ENCODE data around the gene CHMP2B. TPM values are rescaled to one million over a fixed set of nuclear protein-coding genes. Genes with fewer than 3 reads are reported as not detected.

The CHMP2B gene
- total RNA-seq, 1 donor: 51.4 TPM

GRCh38 chr3:87268646-87269211, 41.6 kb downstream of the CHMP2B start:
- no peak overlapping the region for H3K4me3 ChIP-seq (ENCODE audit: low read depth, low read length)
- TF ChIP-seq, protein P1, sequence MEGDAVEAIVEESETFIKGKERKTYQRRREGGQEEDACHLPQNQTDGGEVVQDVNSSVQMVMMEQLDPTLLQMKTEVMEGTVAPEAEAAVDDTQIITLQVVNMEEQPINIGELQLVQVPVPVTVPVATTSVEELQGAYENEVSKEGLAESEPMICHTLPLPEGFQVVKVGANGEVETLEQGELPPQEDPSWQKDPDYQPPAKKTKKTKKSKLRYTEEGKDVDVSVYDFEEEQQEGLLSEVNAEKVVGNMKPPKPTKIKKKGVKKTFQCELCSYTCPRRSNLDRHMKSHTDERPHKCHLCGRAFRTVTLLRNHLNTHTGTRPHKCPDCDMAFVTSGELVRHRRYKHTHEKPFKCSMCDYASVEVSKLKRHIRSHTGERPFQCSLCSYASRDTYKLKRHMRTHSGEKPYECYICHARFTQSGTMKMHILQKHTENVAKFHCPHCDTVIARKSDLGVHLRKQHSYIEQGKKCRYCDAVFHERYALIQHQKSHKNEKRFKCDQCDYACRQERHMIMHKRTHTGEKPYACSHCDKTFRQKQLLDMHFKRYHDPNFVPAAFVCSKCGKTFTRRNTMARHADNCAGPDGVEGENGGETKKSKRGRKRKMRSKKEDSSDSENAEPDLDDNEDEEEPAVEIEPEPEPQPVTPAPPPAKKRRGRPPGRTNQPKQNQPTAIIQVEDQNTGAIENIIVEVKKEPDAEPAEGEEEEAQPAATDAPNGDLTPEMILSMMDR (IDR thresholded peaks at IDR 0.05; ENCODE audit: insufficient read depth, low read depth, low read length): no peak
- DNase-seq (ENCODE audit: low read depth): no peak

GRCh38 chr3:87269723-87270122, 42.6 kb downstream of the CHMP2B start:
- no peak for DNase-seq (ENCODE audit: low read depth)
- TF ChIP-seq, protein P1 (IDR thresholded peaks at IDR 0.05; ENCODE audit: insufficient read depth, low read depth, low read length): no peak
- H3K4me3 ChIP-seq (ENCODE audit: low read depth, low read length): no peak overlapping the region

DNA sequence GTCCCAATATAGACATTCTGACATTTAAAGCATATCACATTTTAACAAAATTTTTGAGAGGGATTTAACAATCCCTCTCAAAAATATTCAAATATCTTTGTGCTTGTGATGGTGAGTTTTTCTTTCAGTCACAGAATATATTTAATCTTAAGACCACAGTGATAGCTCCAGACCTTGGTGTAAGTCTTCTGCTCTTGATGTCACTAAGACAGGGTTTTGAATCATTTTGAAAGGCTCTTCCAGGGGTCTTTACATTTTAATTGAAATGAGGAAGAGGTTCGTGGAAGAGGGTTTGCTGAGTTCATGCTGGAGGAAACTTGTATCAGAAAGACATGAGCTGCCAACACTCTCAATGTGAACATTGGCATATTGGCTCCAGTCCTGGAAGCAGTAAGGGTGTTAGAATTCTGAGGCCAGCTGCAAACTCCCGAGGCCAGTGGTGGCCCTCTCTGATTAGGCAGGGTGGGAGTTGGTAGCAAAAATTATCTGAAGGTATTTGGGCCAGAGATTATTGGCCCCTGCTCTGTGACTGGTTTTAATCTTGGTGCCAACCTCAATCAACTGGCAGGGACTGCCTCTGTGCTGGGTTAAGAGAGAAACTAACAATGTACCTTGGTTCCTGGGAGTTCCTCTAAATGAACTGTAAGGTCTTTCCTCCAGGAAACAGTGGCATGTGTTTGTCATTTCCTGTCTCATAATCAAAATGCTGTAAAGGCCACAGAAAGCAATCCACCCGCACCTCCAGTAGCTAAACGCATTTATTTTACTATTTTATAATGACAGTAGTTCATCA, 44.0 kb downstream of the CHMP2B start:
- H3K4me3 ChIP-seq (ENCODE audit: low read depth, low read length): no peak overlapping the region
- DNase-seq (ENCODE audit: low read depth): no peak
- TF ChIP-seq, protein P1 (IDR thresholded peaks at IDR 0.05; ENCODE audit: insufficient read depth, low read depth, low read length): no peak

DNA sequence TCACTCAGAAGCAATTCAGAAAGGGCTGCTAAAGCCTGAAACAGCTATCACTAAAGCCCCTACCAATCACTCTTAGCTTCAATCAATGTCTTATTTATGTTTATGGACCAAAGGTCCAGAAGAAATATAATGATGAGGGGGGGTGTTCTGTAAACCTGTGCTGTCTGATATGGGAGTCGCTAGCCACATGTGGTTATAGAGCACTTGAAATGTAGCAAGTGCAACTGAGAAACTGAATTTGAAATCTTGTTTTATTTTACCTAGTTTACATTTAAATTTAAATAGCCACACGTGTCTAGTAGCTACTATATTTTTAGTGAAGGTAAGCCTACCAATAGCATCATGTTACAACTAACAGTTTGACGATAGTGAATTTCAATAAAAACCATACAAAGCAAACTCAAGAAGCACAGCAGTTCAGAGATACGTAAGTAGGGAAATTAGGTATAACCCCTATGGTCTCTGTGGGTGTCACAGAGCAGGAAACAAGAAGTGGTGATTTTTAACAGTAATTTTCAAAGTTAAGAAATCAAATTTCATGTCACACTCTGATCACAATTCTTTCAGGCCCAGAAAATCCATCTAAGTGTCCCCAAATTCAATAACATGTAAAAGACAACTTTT, 45.7 kb downstream of the CHMP2B start:
- TF ChIP-seq, protein P1 (IDR thresholded peaks at IDR 0.05; ENCODE audit: insufficient read depth, low read depth, low read length): no peak
- no peak overlapping the region for H3K4me3 ChIP-seq (ENCODE audit: low read depth, low read length)
- no peak for DNase-seq (ENCODE audit: low read depth)

DNA sequence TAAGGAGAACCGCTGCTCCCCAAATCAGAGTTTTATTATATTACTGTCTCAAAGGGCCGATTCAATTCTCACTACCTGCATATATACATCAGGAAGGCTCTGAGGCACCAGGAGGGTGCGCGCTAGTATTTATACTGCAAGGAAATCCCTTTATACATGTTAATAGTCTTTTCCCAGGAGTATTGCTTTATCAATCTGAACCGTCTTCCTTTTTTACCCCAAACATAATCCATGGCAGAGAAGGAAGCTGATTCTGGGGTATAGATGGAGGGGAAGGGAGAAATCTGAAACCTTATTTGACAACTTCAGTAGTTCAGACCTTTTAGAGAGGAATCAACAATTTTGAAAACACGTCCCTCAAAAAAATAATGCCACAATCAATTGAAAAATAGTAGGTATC, 49.4 kb downstream of the CHMP2B start, which contains the start of gene POU1F1:
Gene POU1F1 (minus strand): TSS at position 101 of the 400 bp plus-strand sequence. CDS start 122 bp downstream, outside the sequence.
- TF ChIP-seq, protein P1 (IDR thresholded peaks at IDR 0.05; ENCODE audit: insufficient read depth, low read depth, low read length): no peak

DNA sequence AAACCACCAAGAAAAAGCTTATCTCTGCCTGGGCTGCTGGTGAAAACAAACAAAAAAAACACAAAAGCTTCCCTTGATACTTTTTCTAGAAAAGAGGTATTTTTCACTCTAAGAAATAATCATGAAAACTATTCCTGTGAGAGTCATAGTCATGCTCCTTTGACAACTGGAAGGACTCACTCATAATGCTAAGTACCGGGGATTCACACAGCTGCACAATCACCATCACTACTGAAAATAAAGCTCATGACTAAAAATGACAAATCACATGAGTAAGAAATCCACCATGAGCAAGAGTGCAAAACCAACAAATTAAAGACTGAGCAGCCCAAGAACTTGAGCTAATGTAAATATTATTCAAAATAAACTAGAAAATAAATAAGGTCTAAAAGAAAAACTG, 59.9 kb downstream of the CHMP2B start:
- TF ChIP-seq, protein P1 (IDR thresholded peaks at IDR 0.05; ENCODE audit: insufficient read depth, low read depth, low read length): no peak
- no peak overlapping the region for H3K4me3 ChIP-seq (ENCODE audit: low read depth, low read length)
- DNase-seq (ENCODE audit: low read depth): peak; percentile 16

More for the DNA sequence above, 49.4 kb downstream of the CHMP2B start, which contains the start of gene POU1F1:
- no peak for DNase-seq (ENCODE audit: low read depth)
- H3K4me3 ChIP-seq (ENCODE audit: low read depth, low read length): no peak within 1 kb of the TSS

Data from fibroblast of villous mesenchyme (primary cell).